NCI-H460 (cell line): Measurements from ENCODE around the gene TMEM167B. TPM values are rescaled to one million over a fixed set of nuclear protein-coding genes. Genes with fewer than 3 reads are reported as not detected.
"Not testable (repeated sequence)": the region's sequence is repeated elsewhere in the genome, so short reads cannot be mapped to it uniquely, and the experiment has no call there.

Experiments used
- DNase-seq: peaks from one replicate; pipeline ENCODE4 v3.0.0-alpha.2; 2016; ENCODE audit warnings: low read depth; ENCODE audit errors: extremely low read depth
- polyA plus RNA-seq: library from polyadenylated mRNA; depleted of rRNA; stranded (reverse); fragments of >200 nt; gene quantifications from 2 replicates; pipeline ENCODE4 v1.2.3, GENCODE V29; 2014; cell fraction: nucleus; rRNA removed
- total RNA-seq: library from RNA; depleted of rRNA; stranded (reverse); fragments of >200 nt; shearing (Covaris generic); gene quantifications from 2 replicates; pipeline ENCODE4 v1.2.3, GENCODE V29; 2014; rRNA removed

The TMEM167B gene
- 20.4 and 23.1 TPM in 2 replicates for total RNA-seq
- 11.2 and 12.0 TPM in 2 replicates for polyA plus RNA-seq

DNA sequence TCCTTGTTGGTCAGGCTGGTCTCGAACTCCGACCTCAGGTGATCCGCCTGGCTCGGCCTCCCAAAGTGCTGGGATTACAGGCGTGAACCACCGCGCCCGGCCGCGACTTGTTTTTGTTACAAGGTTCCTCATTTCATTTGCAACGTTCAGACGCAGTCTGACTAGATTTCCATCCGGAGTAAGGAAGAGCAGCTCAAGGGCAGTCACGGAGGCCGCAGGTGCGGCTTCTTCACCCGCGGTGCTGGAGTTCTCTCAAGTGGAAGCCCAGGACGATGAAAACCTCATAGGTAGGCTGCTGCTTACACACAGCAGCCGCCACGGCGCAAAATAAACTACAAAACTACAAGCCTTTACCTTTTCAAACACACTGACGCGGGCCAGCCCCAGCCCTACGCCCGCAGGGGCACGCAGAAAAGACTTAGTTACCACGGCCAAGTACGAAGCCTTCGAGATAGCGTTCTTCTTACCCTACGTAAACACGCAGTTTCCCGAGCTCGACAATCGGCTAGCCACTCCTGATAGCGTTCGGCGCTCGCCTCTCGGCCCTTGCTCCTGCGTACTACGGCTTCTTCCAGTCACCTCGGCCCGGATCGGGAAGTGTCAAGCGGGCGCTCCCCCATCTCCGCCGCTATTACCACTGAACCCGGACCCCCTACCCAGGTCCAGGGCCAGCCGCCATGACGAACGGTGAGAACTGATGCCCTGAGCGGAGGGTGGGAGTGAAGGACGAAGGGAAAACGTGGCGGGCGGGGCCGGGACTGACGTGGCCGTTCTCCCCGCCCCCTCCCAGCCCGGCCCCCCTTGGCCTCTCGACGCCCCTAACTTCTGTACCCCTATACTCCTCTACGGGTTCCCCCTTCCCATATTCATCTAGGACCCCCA is at the start of gene TMEM167B:
TMEM167B (plus strand) TSS at position 569 of the 882 bp plus-strand sequence; CDS start at position 678, 109 bp downstream.
- DNase-seq, result peak; percentile 82

DNA sequence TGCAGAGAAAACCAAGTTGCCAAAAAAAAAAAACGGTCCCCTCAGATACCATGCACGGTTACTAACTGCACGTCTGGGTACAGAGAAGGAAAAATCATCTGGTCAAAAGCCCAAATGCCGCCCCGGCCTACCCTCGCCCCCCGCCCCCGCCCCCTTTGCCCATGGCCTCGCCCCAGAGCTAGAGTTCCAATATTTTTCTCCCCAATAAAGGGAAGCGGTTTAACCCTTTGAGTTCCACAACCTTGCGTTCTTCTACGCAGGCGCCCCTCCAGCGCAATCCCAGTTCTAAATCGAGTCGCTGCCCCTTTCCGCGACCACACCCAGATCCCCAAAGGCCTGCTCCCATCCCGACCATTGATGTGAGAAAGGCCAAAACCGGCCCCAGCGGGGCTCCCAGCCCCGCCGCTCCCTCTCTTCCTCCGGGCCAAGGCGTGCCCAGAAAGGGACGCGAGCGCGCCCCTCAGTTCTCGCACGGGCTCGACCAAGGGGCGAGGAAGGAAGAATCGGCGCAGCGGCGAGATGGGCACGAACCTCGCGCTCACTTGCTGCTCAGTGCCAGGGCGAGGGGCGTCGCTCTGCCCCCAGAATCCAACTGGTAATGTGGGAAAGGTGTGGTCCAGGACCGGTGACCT is 49.5 kb upstream of the TMEM167B start:
- no peak for DNase-seq

DNA sequence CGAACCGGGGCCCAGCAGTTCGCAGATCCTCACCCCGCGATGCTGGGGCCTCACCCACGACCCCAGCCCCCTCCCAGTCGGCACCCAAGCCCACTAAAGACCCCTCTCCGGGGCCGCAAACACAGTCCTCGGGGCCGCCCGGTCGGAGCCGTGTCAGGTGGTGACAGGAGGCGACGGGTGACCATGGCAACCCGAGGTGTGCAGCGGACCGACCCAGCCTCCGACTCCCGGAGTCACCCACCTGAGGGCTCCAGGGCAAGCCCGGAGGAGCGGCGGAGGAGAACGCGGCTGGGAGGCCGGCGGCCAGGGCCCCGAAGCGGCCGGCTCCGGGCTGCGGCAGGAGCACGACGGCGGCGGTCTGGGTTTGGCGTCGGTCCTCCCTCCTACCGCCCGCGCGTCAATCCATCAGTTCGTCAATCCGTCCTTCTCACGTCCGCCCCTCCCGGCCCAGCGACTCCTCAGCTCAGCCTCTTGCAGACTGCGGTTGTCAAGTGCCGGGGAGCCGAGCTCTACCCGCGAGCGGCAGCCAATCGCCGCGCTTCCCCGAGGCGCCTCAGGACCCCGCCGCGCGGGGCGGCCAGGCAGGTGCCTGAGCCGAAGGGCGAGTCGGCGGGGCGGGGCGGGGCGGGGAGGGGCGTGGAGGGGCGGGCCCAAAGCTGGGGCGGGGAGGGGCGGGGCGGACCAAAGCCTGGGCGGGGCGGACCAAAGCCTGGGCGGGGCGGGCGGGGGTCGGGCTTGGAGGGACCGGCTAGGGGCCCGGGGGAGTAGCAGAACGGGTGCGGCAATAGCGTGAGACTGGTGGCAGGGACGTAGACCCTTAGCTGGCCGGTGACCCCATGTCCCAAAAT is 48.7 kb upstream of the TMEM167B start, which contains the start of gene WDR47:
WDR47 (minus strand) TSS at position 482 of the 848 bp plus-strand sequence. CDS start 18,590 bp downstream, outside the sequence.
- DNase-seq, result peak; percentile 91

DNA sequence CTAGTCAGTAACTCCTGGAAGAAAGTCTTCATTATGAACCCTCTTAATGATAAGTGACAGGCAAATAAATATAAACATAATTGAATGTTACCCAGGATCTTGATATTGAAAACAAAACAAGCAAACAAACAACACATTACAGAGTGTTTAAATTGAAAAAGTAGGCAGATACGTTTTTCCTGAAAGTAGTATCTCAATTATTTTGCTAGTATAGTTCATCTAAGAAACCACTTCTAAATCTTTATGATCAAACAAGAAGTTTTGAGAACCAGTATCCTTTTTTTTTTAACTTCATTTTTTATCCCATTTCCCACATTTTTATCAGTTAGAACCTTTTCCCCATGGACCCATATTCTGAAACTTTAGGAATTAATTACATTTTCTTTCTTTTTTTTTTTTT is 45.0 kb upstream of the TMEM167B start:
- no peak for DNase-seq

DNA sequence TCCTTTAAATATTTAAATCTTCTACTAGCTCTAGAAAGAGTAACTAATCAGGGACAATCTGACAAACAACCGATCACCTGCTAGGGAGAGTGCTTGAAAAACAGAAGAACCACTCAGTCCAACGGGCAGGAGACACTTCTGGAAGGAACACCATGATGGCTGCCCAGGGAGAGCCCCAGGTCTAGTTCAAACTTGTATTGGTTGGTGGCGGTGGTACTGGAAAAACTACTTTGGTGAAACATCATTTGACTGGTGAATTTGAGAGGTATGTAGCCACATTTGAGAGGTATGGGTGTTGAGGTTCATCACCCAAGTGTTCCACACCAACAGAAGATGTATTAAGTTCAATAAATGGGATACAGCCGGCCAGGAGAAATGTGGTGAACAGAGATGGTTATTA is 43.9 kb upstream of the TMEM167B start:
- DNase-seq, result no peak

DNA sequence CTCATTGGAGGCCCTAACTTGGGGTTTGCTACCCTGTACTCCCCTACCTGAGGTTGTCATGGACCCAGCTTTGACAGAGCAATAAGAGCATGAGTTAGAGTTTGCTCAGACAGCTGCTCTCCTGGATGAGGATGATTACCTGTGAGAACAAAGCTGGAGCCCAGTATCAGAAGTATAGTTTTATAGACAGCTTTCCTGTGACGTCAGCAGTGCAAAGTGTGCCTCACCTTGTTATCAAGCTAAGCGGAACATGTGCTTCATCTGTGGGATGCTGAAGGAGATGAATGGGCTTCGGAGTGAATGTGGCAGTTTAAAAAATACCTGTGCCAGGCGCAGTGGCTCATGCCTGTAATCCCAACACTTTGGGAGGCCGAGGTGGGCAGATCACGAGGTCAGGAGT is 43.2 kb upstream of the TMEM167B start:
- DNase-seq, result no peak

DNA sequence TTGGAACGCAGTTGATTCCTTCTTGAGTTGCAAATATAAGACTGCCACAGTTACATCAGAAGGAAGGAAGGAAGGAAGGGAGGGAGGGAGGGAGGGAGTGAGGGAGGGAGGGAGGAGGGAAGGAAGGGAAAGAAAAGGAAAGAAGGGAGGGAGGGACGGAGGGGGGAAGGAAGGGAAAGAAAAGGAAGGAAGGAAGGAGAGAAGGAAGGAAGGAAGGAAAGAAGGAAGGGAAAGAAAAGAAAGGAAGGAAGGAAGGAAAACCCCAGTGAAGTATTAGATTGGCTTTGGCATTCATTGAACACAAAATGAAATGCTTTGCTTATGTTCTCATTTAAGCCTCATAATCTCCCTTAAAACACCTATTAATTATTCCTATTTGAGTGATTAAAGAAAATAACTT is 42.2 kb upstream of the TMEM167B start:
- DNase-seq, result no peak

DNA sequence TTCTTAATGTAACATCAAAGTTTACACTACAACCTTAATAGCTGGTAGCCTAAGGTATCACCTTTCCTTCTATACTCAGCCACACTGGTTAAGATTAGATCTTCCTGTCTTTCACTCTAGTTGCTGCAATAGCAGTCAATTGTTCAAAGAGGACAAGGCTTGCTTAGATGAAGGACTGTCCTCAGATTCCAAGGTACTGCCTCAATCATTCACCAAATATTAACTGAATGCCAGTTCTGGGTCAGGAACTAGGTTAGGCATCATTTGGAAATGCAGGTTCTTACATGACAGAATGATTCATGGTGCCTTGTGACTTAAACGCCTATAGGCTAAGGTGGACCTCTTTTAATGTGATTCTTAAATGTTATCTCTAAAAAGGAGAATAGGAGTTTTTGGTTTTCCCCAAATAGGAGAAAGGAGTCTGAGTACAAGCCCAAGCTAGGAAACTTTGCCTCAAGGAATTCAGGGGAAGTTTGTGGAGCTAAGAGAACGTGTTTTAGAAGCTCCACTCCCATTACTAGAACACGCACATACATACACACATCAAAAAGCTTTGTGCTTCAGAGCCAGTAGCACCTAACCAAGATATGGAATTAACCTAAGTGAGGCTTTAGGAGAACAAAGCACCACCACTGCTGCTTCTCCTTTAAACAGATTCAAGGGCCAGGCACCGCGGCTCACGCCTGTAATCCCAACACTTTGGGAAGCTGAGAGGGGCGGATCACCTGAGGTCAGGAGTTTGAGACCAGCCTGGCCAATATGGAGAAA is 40.2 kb upstream of the TMEM167B start:
- no peak for DNase-seq

DNA sequence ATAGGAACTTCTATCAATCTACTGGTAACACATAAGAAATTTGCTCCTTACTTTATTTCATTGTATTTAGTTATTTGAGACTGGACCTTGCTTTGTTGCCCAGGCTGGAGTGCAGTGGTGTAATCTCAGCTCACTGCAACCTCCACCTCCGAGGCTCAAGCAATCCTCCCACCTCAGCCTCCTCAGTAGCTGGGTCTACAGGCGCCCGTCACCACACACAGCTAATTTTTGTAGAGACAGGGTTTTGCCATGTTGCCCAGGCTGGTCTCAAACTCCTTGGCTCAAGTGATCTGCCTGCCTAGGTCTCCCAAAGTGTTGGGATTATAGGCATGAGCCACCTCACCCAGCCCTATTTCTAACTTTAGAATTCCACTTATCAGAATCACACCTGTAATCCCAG is 38.4 kb upstream of the TMEM167B start:
- not testable (repeated sequence) for DNase-seq

DNA sequence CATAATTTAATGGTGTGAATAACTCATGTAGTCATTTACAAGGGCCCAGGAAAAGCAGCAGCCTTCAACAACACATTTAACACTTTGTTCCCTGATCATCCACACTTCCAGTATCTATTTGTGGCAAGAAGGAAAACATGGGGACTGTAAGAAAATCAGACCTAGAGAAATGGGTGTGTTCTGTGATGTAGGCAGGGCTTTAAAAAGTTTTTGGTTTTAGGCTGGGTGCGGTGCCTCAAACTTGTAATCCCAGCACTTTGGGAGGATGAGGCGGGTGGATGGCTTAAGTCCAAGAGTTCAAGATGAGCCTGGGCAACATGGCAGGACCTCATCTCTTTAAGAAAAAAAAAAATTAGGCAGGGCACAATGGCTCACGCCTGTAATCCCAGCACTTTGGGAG is 34.5 kb upstream of the TMEM167B start:
- no peak for DNase-seq

DNA sequence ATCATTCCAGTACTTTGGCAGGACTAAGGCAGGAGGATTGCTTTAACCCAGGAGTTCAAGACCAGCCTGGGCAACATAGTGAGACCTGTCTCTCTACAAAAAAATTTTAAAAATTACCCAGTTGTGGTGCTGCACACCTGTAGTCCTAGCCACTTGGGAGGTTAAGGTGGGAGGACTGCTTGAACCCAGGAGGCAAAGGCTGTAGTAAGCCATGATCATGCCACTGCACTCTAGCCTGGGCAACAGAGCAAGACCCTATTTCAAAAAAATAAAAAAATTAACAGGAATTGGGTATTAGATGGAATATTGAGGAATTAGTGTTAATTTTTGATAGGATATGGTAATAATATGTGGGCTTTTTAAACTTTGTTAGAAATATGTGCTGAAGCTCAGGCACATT is 31.5 kb upstream of the TMEM167B start:
- no peak for DNase-seq

DNA sequence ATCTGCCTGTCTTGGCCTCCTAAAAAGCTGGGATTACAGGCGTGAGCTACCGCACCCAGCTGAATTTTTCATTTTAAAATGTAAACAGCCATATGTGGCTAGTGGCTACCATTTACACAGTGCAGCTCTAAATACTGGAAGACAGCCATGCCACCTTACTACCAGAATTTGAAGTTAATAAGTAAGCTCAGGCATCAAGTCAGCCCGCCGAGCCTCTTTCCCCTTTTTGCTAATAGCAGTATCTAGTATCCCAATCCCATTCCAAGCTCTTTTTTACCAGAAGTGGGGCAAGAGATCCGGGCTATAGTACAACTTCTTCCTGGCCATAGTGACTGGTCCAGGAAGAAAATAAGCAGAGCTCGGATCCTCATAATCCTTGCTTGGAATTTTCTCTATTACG is 29.9 kb upstream of the TMEM167B start:
- no peak for DNase-seq

DNA sequence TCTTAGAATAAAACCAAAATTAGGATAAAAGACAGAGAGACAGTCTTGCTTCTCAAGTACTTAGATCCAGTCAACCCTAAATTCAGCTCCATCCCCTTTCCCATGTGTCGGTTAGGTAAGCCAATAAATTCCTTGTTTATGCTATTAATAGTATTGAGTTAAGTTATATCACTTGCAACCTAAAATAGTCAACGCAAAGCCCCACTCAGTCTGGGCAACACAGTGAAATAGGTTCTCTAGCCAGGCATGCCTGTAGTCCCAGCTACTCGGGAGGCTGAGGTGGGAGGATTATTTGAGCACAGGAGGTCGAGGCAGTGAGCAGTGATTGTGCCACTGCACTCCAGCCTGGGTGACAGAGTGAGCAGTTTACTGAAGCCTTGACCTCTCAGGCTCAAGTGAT is 29.4 kb upstream of the TMEM167B start:
- no peak for DNase-seq

DNA sequence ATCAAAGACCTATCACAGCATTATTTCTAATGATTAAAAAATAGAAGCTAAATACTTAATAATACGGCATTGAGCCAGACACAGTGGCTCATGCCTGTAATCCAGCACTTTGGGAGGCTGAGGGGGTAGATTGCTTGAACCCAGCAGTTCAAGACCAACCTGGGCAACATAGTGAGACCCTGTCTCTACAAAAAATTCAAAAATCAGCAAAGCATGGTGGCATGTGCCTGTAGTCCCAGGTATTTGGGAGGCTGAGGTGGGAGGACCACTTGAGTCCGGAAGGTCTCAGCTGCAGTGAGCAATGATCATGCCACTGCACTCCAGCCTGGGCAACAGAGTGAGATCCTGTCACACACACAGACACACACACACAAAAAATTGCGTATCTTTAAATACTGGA is 25.4 kb upstream of the TMEM167B start:
- DNase-seq, result no peak

DNA sequence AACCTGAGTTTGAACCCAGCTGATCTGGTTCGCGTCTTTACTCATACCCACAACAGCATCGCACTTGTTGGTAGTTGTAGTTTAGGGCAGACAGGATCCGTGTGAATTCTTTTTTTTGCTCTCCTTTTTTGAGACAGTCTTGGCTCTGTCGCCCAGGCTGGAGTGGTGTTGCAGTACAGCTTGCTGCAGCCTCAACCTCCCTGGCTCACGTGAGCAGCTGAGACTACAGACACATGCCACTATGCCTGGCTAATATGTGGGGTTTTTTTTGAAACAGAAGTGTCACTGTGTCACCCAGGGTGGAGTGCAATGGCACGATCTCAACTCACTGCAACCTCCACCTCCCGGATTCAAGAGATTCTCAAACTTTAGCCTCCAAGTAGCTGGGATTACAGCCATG is 22.7 kb upstream of the TMEM167B start:
- no peak for DNase-seq

DNA sequence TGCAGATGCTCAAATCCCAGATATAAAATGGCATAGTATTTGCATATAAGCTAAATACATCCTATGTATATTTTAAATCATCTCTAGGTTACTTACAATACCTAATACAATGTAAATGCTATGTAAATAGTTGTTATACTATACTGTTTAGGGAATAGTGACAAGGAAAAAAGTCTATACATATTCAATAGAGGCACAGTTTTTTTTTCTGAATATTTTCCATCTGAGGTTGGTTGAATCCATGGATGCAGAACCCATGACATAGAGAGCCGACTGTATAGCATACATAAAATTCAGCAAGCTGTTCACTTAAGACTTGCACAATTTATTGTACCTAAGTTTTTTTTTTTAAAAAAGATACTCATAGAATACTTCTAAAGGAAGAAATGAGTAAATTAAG is 21.3 kb upstream of the TMEM167B start:
- DNase-seq, result no peak

DNA sequence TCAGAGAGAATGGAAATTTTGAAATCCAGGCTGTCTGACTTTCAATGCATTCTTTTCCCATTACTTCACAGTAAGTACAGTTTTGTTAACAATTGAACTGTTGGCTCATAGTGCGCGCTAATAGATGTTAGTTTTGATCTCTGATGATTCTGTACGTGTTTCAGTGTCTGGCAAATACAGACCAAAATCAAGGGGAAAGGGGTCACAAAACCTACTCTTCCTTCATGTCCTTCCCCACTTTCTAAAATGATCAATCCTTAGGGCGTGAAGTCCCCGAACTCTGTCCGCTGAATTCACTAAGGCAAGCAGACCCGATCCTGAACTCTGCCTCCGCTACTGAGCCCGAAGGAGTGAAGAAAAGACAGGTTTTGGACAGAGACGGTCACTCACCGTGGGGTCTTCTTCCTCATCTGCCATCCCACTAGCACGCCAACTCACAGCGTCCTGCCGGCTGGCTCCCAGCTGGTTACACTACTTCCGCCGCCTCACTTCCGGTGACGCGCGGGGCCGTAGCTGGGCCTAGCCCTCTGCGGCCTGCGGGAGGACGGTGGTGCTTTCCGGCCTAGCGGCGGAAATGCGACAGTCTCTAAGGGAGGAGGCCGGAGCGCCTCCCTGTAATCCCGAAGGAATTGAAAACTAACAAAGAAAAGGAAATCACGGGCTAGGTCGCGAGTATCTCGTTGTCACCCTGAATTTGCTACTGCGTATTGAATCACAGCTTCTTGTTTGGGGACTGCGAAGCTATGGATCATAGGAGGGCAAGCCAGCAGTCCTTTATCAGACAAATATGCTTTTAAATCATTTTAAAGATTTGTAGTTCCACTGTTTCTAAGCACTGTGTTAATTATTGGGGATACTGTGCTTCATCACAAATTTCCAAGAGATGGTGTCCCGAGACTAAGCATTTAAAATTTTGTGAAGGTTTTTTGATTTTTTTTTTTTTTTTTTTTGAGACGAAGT is 14.8 kb upstream of the TMEM167B start, which contains the start of gene TAF13:
TAF13 (minus strand) TSS at position 473 of the 960 bp plus-strand sequence; CDS start at position 417, 56 bp downstream.
- DNase-seq, result peak; percentile 93

DNA sequence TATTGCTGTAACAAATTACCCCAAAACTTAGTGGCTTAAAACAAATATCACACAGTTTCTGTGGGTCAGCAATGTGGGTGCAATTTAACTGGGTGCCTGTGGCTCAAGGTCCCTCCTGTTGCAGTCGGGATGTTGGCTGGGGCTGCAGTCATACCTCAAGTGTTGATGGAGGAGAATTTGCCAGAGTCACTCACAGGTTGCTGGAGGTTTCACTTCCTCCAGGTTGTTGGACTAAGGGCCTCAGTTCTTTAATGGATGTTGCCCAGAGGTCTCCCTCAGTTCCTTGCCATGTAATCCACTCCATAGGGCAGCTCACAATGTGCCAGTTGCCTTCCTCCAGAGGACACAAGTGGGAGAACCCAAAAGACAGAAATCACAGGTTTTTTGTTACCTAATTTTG is 12.2 kb upstream of the TMEM167B start:
- DNase-seq, result no peak

DNA sequence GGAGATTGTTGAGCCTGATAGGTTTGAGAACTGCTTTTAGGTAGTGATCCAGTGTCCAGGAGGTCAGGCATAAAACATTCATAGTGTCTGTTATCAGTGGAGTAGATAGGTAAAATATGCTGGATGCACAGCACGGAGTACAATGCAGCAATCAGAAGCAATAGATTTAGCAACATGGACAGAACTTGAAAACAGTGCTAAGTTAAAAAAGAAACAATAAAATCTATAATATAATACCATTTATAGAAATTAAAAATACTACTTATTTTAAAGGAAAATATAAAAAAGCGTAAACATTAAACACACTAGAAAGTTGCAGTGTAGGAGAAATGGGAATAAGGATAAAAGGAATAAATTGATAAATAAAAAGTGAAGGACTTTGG is 11.3 kb upstream of the TMEM167B start:
- no peak for DNase-seq
